HepG2 (cell line): ENCODE results near the gene DAG1. TPM values are rescaled to one million over a fixed set of nuclear protein-coding genes. Genes with fewer than 3 reads are reported as not detected.

Experiments
- ATAC-seq: fragments of 200-7000 bp; cut with Tn5 transposase; 3 replicates; pipeline ENCODE4 v1.9.1; 2020; ENCODE audit warnings: mild to moderate bottlenecking, moderate library complexity
- BruUV-seq: library from RNA; stranded (reverse); fragments of 400-500 nt; replicated peaks from 2 replicates; lab custom pipeline; 2021; lab: Mats Ljungman, UMichigan
- CTCF ChIA-PET: fragments of 300-600 bp; formaldehyde crosslinking; extraction: SDS; loops from one replicate; lab custom pipeline; 2021; ENCODE audit warnings: low total read pairs, inconsistent platforms, low intra/inter-chr PET ratio; lab: Yijun Ruan, JAX
- POLR2A ChIA-PET: fragments of 350-600 bp; sonication (Branson Sonifier 250); formaldehyde crosslinking; loops from one replicate; lab custom pipeline; 2020; ENCODE audit warnings: antibody characterized with exemption, inconsistent platforms; lab: Yijun Ruan, JAX
- DNase-seq: peaks from one replicate; pipeline ENCODE4 v3.0.0-alpha.2; 2015; ENCODE audit warnings: low spot score
- FAIRE-seq: peaks from 3 replicates; lab custom pipeline; 2011; peaks lifted over from hg19 to GRCh38; lab: Jason Lieb, UNC
- H2AFZ ChIP-seq: one replicate; pipeline ENCODE4 v1.6.1; 2011; ENCODE audit warnings: low read length, inconsistent platforms
- H3K27ac ChIP-seq: fragments of 300-600 bp; 3 replicates; pipeline ENCODE4 v1.8.0; 2011; ENCODE audit warnings: mixed run types, mild to moderate bottlenecking, mixed read lengths, low read length, inconsistent platforms; ENCODE audit not compliant: insufficient read depth; ENCODE audit errors: extremely low read length
- H3K27me3 ChIP-seq, 2 experiments: fragments of 200-600 bp in 1 of 2; 2 replicates in 1 of 2; 3 replicates in 1 of 2; pipeline versions ENCODE4 v1.6.0 to v1.8.0; 2011; ENCODE audit warnings: low read length in 2 of 2, mild to moderate bottlenecking in 2 of 2, moderate library complexity in 2 of 2, inconsistent platforms in 1 of 2; ENCODE audit not compliant: insufficient read depth in 2 of 2, control insufficient read depth in 1 of 2
- H3K36me3 ChIP-seq, 2 experiments: fragments of 200-600 bp in 1 of 2; replicated peaks in 1 of 2; 2 replicates in 1 of 2; 3 replicates in 1 of 2; pipeline versions ENCODE4 v1.5.1 to v1.8.0; 2011; ENCODE audit warnings: low read length in 2 of 2, inconsistent platforms in 1 of 2; ENCODE audit not compliant: insufficient read depth in 2 of 2, control insufficient read depth in 1 of 2
- H3K4me1 ChIP-seq: 2 replicates; pipeline ENCODE4 v1.5.1; 2012; ENCODE audit warnings: low read length, inconsistent platforms; ENCODE audit not compliant: insufficient read depth
- H3K4me2 ChIP-seq: 2 replicates; pipeline ENCODE4 v1.6.0; 2011; ENCODE audit warnings: low read depth, low read length, inconsistent platforms
- H3K4me3 ChIP-seq, 3 experiments: fragments of 200-600 bp in 1 of 3; sonication (generic), shearing (Covaris generic) in 1 of 3; replicated peaks in 1 of 3; 2 replicates each; pipeline ENCODE4 v1.5.1; 2011 to 2016; ENCODE audit warnings: low read length in 3 of 3, inconsistent platforms in 2 of 3, low read depth in 2 of 3, mild to moderate bottlenecking in 2 of 3, control low read depth in 1 of 3, mixed read lengths in 1 of 3; ENCODE audit not compliant: insufficient read depth in 1 of 3
- H3K79me2 ChIP-seq: one replicate; pipeline ENCODE4 v1.6.1; 2011; ENCODE audit warnings: low read length, inconsistent platforms; ENCODE audit not compliant: insufficient read depth
- H3K9ac ChIP-seq: 2 replicates; pipeline ENCODE4 v1.6.0; 2011; ENCODE audit warnings: mild to moderate bottlenecking, low read depth, low read length, inconsistent platforms; ENCODE audit not compliant: insufficient read depth
- H3K9me3 ChIP-seq: 2 replicates; pipeline ENCODE4 v1.5.1; 2012; ENCODE audit warnings: mild to moderate bottlenecking, low read length
- H4K20me1 ChIP-seq: 2 replicates; pipeline ENCODE4 v1.6.0; 2011; ENCODE audit warnings: inconsistent platforms, mild to moderate bottlenecking, low read length, moderate library complexity; ENCODE audit not compliant: insufficient read depth
- ASH2L ChIP-seq: fragments of 300-600, 200-600 bp; sonication (generic); IDR thresholded peaks from 2 replicates; pipeline ENCODE4 v1.7.0; 2017; ENCODE audit warnings: low read depth, mild to moderate bottlenecking, moderate library complexity, mixed read lengths, low read length; ENCODE audit not compliant: insufficient read length
- GFI1 ChIP-seq: sonication (generic); formaldehyde crosslinking; IDR thresholded peaks from 2 replicates; pipeline ENCODE4 v1.5.0; 2020; ENCODE audit warnings: missing genetic modification reagents, mild to moderate bottlenecking, borderline replicate concordance
- MAFG ChIP-seq: sonication (generic); formaldehyde crosslinking; IDR thresholded peaks from 2 replicates; pipeline ENCODE4 v1.5.1; 2020; ENCODE audit warnings: mild to moderate bottlenecking, missing genetic modification reagents
- SP4 ChIP-seq: sonication (generic); formaldehyde crosslinking; IDR thresholded peaks from 2 replicates; pipeline ENCODE4 v1.8.1; 2023; ENCODE audit warnings: mild to moderate bottlenecking, missing genetic modification reagents
- ZC3H4 ChIP-seq: sonication (generic); formaldehyde crosslinking; IDR thresholded peaks from 2 replicates; pipeline ENCODE4 v1.4.0; 2020; ENCODE audit warnings: missing genetic modification reagents, borderline replicate concordance
- ZNF124 ChIP-seq: sonication (generic); formaldehyde crosslinking; IDR thresholded peaks from 2 replicates; pipeline ENCODE4 v1.4.0; 2020; ENCODE audit warnings: missing genetic modification reagents
- ZNF501 ChIP-seq: sonication (generic); formaldehyde crosslinking; IDR thresholded peaks from 2 replicates; pipeline ENCODE4 v1.5.1; 2020; ENCODE audit warnings: mild to moderate bottlenecking, moderate library complexity, missing genetic modification reagents
- WGBS: methylation state at CpG from one replicate; pipeline ENCODE4 v1.1.6; 2017; ENCODE audit warnings: low lambda C conversion rate; 5-methylcytosine and 5-hydroxymethylcytosine counted together
- in situ Hi-C: cut with HindIII; loops from 2 replicates; pipeline ENCODE4 v1.10.0; 2017; ENCODE audit warnings: low pct_unique_long_range_greater_than_20kb; ENCODE audit not compliant: extremely low pct_ligation_motif_present
- intact Hi-C: fragments of 100-400 bp; cut with micrococcal nuclease; formaldehyde crosslinking; loops from one replicate; pipeline ENCODE4 v1.10.0; 2022; ENCODE audit not compliant: unreplicated experiment
- polyA plus RNA-seq, 8 experiments: library from polyadenylated mRNA; depleted of rRNA in 3 of 8; stranded (reverse) in 7 of 8; unstranded in 1 of 8; fragments of >200 nt; fragmentation: Illumina TruSeq in 4 of 8; extraction: Trizol in 4 of 8; gene quantifications; 2 replicates each; pipeline versions ENCODE4 v1.2.1 to v1.2.3, GENCODE V29; 2011 to 2016; ENCODE audit warnings: low read depth in 4 of 8, missing spikeins in 1 of 8, mixed read lengths in 1 of 8; ENCODE audit not compliant: insufficient read depth in 1 of 8
- total RNA-seq, 5 experiments: library from RNA; depleted of rRNA; stranded (reverse); fragments of >200 nt; fragmentation: Illumina TruSeq; extraction: Trizol; gene quantifications; 2 replicates each; pipeline ENCODE4 v1.2.3, GENCODE V29; 2016; ENCODE audit warnings: low read depth in 1 of 5
- TF ChIP-seq, protein P1 (sequence below): sonication (generic); formaldehyde crosslinking; IDR thresholded peaks from 2 replicates; pipeline ENCODE4 v1.4.0; 2020; ENCODE audit warnings: mild to moderate bottlenecking, missing genetic modification reagents
- TF ChIP-seq, protein P2 (sequence below): sonication (generic); formaldehyde crosslinking; conservative IDR thresholded peaks from 2 replicates; pipeline ENCODE4 v1.8.1; 2023; ENCODE audit warnings: missing genetic modification reagents

The DAG1 gene
- total and polyA plus RNA-seq, 2 of the 13 experiments (the other 11 are each of a cell fraction or from before 2014, with no cell fraction given): 47.3 to 50.4 TPM

DNA sequence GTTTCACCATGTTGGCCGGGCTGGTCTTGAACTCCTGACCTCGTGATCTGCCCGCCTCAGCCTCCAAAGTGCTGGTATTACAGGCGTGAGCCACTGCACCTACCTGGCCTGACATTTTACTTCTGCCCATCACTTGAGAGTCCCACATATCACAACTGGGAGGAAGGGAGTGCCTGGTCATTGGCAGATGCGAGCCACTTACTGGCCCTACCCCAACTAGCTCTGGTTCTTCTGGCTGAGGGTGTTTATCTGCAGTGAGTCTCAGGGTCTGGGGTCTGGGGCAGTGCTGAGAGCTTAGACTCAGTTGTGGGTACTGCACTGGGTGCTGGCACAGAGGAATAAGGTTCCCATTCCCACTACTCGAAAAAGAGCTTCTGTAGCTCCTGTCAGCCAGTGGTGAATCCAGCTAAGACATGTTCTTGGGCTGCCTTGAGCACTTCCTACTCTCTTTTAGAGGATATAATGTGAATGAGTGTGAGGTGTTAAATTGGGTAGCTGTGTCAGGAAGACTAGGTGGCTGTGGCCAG, 30.2 kb downstream of the DAG1 start:
- BruUV-seq: TSS peak; percentile 96
- intact Hi-C loops: no loop called here
- Histone ChIP-seq H3K9ac (peak overlapping the region; percentile 71), H3K4me1 (peaks cover 57% of the 10 kb centered on the region), H3K4me3 (peak overlapping the region; percentile 7 to 65 (median 18); a peak in 3 of 6 replicates), H3K9me3 (no peaks in the 10 kb centered on the region), H3K27ac (peak overlapping the region; percentile 84), H4K20me1 (no peaks in the 10 kb centered on the region), H2AFZ (no peak overlapping the region), H3K4me2 (peak overlapping the region; percentile 87), H3K79me2 (peaks cover 39% of the 10 kb centered on the region), H3K27me3 (no peaks in the 10 kb centered on the region), H3K36me3 (0 out of 5 replicates have a peak, but pooled peaks cover 0 to 3% of the 10 kb centered on the region in 2 experiments)
- 73% methylated on average over 6 of the region's 6 CpGs for WGBS
- ChIA-PET POLR2A (interaction anchor here (0.8 to 1.8 kb wide), 16 partner anchors 9 to 476 kb away, joined by 3 to 19 read pairs (median 4); partner anchors contain the start of genes BSN, DAG1, NICN1 and USP4), CTCF (no interaction called here)
- in situ Hi-C loops: no loop called here
- TF ChIP-seq ZNF501 (CRISPR knock-in tag) (peak; percentile 53; the same call in 1 of the 2 replicates), ASH2L (peak; percentile 75), GFI1 (0 out of 2 replicates have a peak, but pooled peaks have one; percentile 6), MAFG (no peak), ZNF124 (CRISPR knock-in tag) (no peak), ZC3H4 (CRISPR knock-in tag) (peak; percentile 47; the same call in 1 of the 2 replicates), SP4 (CRISPR knock-in tag) (0 out of 2 replicates have a peak, but pooled peaks have one; percentile 16)
- TF ChIP-seq, protein P1, sequence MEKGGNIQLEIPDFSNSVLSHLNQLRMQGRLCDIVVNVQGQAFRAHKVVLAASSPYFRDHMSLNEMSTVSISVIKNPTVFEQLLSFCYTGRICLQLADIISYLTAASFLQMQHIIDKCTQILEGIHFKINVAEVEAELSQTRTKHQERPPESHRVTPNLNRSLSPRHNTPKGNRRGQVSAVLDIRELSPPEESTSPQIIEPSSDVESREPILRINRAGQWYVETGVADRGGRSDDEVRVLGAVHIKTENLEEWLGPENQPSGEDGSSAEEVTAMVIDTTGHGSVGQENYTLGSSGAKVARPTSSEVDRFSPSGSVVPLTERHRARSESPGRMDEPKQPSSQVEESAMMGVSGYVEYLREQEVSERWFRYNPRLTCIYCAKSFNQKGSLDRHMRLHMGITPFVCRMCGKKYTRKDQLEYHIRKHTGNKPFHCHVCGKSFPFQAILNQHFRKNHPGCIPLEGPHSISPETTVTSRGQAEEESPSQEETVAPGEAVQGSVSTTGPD: 0 out of 2 replicates have a peak, but pooled peaks have one; percentile 22
- TF ChIP-seq, protein P2, sequence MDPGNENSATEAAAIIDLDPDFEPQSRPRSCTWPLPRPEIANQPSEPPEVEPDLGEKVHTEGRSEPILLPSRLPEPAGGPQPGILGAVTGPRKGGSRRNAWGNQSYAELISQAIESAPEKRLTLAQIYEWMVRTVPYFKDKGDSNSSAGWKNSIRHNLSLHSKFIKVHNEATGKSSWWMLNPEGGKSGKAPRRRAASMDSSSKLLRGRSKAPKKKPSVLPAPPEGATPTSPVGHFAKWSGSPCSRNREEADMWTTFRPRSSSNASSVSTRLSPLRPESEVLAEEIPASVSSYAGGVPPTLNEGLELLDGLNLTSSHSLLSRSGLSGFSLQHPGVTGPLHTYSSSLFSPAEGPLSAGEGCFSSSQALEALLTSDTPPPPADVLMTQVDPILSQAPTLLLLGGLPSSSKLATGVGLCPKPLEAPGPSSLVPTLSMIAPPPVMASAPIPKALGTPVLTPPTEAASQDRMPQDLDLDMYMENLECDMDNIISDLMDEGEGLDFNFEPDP: 0 out of 2 replicates have a peak, but pooled peaks have one; percentile 31
- ATAC-seq (peak; percentile 59), FAIRE-seq (no peak), DNase-seq (no peak)
